Rectal smooth muscle tissue (tissue), 1 donor: Measurements from ENCODE around the gene PPIL1.

ENCODE experiments used
- H3K27ac ChIP-seq: one replicate; pipeline ENCODE4 v1.7.0; 2013; ENCODE audit warnings: low read depth, low read length, inconsistent platforms
- H3K27me3 ChIP-seq: one replicate; pipeline ENCODE4 v1.7.0; 2013; ENCODE audit warnings: low read length; ENCODE audit not compliant: control insufficient read depth, insufficient read depth
- H3K36me3 ChIP-seq: one replicate; pipeline ENCODE4 v1.7.0; 2013; ENCODE audit warnings: low read length; ENCODE audit not compliant: control insufficient read depth, insufficient read depth
- H3K4me1 ChIP-seq: one replicate; pipeline ENCODE4 v1.7.0; 2013; ENCODE audit warnings: low read length; ENCODE audit not compliant: control insufficient read depth, insufficient read depth
- H3K4me3 ChIP-seq: one replicate; pipeline ENCODE4 v1.7.0; 2013; ENCODE audit warnings: low read length
- H3K9ac ChIP-seq: one replicate; pipeline ENCODE4 v1.7.0; 2013; ENCODE audit warnings: low read length

The PPIL1 gene

GRCh38 chr6:36847152-36847551 lies 27.5 kb downstream of the PPIL1 start:
- Histone ChIP-seq H3K4me3 (no peak overlapping the region), H3K36me3 (no peaks in the 10 kb centered on the region), H3K27ac (no peak overlapping the region), H3K27me3 (no peaks in the 10 kb centered on the region), H3K9ac (no peak overlapping the region), H3K4me1 (peaks cover 5% of the 10 kb centered on the region)

- Histone ChIP-seq H3K27me3 (peaks cover 3% of the 10 kb centered on the region), H3K9ac (no peak overlapping the region), H3K4me1 (no peaks in the 10 kb centered on the region), H3K4me3 (no peak overlapping the region), H3K27ac (no peak overlapping the region), H3K36me3 (no peaks in the 10 kb centered on the region)
Observed at GRCh38 chr6:36845233-36845632, 29.4 kb downstream of the PPIL1 start.

GRCh38 chr6:36844232-36845170 lies 30.1 kb downstream of the PPIL1 start:
- Histone ChIP-seq H3K36me3 (no peaks in the 10 kb centered on the region), H3K4me1 (no peaks in the 10 kb centered on the region), H3K27ac (no peak overlapping the region), H3K9ac (no peak overlapping the region), H3K27me3 (peaks cover 6% of the 10 kb centered on the region), H3K4me3 (no peak overlapping the region)

- H3K36me3 ChIP-seq: no peaks in the 10 kb centered on the region
- no peak overlapping the region for H3K9ac ChIP-seq
- no peak overlapping the region for H3K27ac ChIP-seq
- H3K4me3 ChIP-seq: no peak overlapping the region
- peaks cover 11% of the 10 kb centered on the region for H3K27me3 ChIP-seq
- H3K4me1 ChIP-seq: no peaks in the 10 kb centered on the region
Observed at GRCh38 chr6:36843170-36843569, 31.4 kb downstream of the PPIL1 start.

- Histone ChIP-seq H3K27ac (no peak overlapping the region), H3K36me3 (no peaks in the 10 kb centered on the region), H3K27me3 (peaks cover 11% of the 10 kb centered on the region), H3K4me3 (no peak overlapping the region), H3K4me1 (no peaks in the 10 kb centered on the region), H3K9ac (no peak overlapping the region)
Observed at GRCh38 chr6:36841756-36842155, 32.8 kb downstream of the PPIL1 start.

- peak overlapping the region; percentile 57 for H3K4me3 ChIP-seq
Observed at GRCh38 chr6:36840432-36841403, 33.9 kb downstream of the PPIL1 start.

GRCh38 chr6:36839749-36840431 lies 34.7 kb downstream of the PPIL1 start:
- Histone ChIP-seq H3K27me3 (peaks cover 11% of the 10 kb centered on the region), H3K9ac (no peak overlapping the region), H3K36me3 (no peaks in the 10 kb centered on the region), H3K27ac (no peak overlapping the region), H3K4me3 (peak overlapping the region; percentile 57), H3K4me1 (no peaks in the 10 kb centered on the region)

More at GRCh38 chr6:36840432-36841403, 33.9 kb downstream of the PPIL1 start:
- Histone ChIP-seq H3K36me3 (no peaks in the 10 kb centered on the region), H3K9ac (no peak overlapping the region), H3K27me3 (peaks cover 11% of the 10 kb centered on the region), H3K27ac (no peak overlapping the region), H3K4me1 (no peaks in the 10 kb centered on the region)

GRCh38 chr6:36838896-36839748 lies 35.5 kb downstream of the PPIL1 start, which contains the start of gene CPNE5:
Gene CPNE5, minus strand, starts transcription at chr6:36839444. Its CDS starts 67 bp downstream, at chr6:36839377.
- peak within 1 kb of the TSS; percentile 57 for H3K4me3 ChIP-seq
- no peaks in the 10 kb centered on the region for H3K4me1 ChIP-seq
- H3K36me3 ChIP-seq: no peaks in the 10 kb centered on the region
- no peak within 1 kb of the TSS for H3K9ac ChIP-seq
- H3K27ac ChIP-seq: no peak within 1 kb of the TSS
- peaks cover 11% of the 10 kb centered on the region for H3K27me3 ChIP-seq

- Histone ChIP-seq H3K27ac (no peak overlapping the region), H3K4me1 (no peaks in the 10 kb centered on the region), H3K9ac (no peak overlapping the region), H3K27me3 (peaks cover 11% of the 10 kb centered on the region), H3K4me3 (no peak overlapping the region), H3K36me3 (no peaks in the 10 kb centered on the region)
Observed at GRCh38 chr6:36837686-36838085, 36.9 kb downstream of the PPIL1 start.

GRCh38 chr6:36837022-36837339 lies 37.6 kb downstream of the PPIL1 start:
- Histone ChIP-seq H3K36me3 (no peaks in the 10 kb centered on the region), H3K9ac (no peak overlapping the region), H3K4me3 (no peak overlapping the region), H3K27me3 (peaks cover 11% of the 10 kb centered on the region), H3K4me1 (no peaks in the 10 kb centered on the region), H3K27ac (no peak overlapping the region)
